Measurements from ENCODE around the gene TBXAS1. TPM values are rescaled to one million over a fixed set of nuclear protein-coding genes. Genes with fewer than 3 reads are reported as not detected.
A peak's percentile ranks its signal among the peaks of the same experiment; 100 is the strongest.

The TBXAS1 gene
- total RNA-seq, 1 donor from 2014 or later, result 65.4 TPM

DNA sequence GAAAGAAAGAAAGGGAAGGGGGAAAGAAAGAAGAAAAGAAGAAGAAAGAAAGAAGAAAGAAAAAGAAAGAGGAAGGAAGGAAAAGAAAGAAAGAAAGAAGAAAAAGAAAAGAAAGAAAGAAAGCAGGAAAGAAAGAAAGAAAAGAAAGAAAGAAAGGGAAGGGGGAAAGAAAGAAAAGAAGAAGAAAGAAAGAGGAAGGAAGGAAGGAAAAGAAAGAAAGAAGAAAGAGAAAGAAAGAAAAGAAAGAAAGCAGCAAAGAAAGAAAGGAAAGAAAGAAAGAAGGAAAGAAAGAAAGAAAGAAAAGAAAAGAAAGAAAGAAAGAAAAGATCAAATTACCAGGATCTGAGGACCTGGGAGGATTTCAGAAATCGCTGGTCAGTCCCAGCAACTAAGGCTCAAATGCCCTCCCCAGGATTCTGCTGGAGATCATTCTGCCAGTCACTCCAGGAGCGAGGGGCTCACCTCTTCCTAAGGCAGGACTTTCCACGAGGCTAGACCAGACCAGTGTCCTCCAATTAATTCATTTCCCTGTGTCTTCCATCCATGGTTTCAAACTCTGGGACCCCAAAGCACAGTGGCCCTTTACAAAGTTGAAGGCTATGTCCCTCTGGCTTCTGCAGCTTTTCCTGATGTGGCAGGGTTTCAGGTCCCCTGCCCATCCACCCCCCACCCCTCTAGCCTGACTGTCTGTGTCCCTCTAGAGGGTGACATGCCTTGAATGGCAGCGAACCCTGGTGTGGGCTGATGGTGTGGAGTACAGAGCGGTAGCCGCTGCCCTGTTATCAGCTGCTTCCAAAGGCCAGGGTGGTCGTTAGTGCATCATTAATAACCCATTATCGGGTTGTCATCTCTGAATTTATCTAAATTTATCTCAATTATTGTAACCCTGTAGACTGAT, 155.8 kb downstream of the TBXAS1 start:
- no peaks in the 10 kb centered on the region for H3K36me3 ChIP-seq
- H3K4me3 ChIP-seq, result no peak overlapping the region
- intact Hi-C loops (cut with DNase I), result no loop called here
- TF ChIP-seq, protein P1, sequence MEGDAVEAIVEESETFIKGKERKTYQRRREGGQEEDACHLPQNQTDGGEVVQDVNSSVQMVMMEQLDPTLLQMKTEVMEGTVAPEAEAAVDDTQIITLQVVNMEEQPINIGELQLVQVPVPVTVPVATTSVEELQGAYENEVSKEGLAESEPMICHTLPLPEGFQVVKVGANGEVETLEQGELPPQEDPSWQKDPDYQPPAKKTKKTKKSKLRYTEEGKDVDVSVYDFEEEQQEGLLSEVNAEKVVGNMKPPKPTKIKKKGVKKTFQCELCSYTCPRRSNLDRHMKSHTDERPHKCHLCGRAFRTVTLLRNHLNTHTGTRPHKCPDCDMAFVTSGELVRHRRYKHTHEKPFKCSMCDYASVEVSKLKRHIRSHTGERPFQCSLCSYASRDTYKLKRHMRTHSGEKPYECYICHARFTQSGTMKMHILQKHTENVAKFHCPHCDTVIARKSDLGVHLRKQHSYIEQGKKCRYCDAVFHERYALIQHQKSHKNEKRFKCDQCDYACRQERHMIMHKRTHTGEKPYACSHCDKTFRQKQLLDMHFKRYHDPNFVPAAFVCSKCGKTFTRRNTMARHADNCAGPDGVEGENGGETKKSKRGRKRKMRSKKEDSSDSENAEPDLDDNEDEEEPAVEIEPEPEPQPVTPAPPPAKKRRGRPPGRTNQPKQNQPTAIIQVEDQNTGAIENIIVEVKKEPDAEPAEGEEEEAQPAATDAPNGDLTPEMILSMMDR (IDR thresholded peaks at IDR 0.05), result no peak
- H3K4me1 ChIP-seq, result no peaks in the 10 kb centered on the region
- no peaks in the 10 kb centered on the region for H3K27me3 ChIP-seq
- ATAC-seq (no peak), DNase-seq (no peak)
- H3K9me3 ChIP-seq, result no peaks in the 10 kb centered on the region
- H3K27ac ChIP-seq, result no peak overlapping the region

DNA sequence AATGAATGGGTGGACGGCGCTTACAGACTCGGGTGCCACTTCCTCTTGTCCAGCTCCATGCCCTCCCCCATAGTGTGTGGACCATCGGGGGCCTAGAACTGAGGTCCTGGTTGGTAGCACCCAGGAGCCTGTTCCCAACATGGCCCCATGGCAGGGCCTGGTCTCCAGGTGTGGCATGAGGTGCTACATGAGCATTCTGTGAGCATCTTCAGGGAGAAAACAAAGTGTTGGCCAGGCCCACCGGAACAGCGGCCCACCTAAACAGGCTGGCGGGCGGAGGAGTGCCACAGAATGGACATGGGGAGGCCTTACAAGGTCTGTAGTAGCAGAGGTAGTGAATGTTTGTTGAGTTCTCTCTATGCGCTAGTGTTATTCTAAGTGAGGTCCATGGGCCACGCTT, 156.7 kb downstream of the TBXAS1 start:
- Histone ChIP-seq H3K4me1 (no peaks in the 10 kb centered on the region), H3K27ac (no peak overlapping the region), H3K36me3 (no peaks in the 10 kb centered on the region), H3K9me3 (no peaks in the 10 kb centered on the region), H3K4me3 (no peak overlapping the region), H3K27me3 (no peaks in the 10 kb centered on the region)
- DNase-seq (peak; percentile 35), ATAC-seq (no peak)
- TF ChIP-seq, protein P1 (IDR thresholded peaks at IDR 0.05), result no peak
- intact Hi-C loops (cut with DNase I), result no loop called here

DNA sequence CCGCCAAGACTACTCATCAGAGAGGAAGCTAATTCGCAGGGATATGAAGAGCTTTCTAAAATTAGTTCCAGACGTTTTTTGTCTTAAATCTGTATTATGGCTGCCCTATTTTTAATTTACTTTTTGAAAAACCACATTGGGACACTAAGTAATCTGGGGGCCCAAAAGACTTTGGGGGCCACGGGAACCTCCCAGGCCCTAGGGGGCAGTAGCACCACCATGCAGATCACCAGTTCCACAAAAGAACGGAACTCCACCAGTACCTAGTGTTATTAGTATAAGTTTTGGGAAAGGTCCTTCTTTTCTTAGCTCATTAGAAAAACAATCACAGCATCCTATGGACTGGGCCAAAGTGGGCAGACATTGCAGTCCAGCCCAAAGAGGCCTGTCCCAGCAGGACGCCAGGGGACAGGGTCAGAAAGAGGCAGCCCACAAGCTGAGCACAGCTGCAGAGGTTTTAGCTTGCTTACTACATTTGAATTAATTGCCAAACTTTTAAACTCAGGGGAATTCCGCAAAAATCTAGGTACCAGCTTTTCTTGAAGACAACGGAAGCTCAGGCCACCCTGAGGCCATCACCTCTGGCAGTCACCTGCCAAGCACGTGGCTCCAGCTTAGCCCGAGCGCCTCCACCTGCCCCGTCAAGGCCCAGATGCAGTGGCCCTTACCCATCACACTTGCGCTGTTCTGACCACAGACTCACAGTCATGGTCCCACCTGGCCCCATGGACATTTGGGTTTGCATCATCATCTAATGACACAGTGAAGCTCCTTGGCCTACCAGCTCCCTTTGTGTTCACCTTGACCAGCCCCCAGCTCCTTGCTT, 158.8 kb downstream of the TBXAS1 start:
- DNase-seq (no peak), ATAC-seq (no peak)
- Histone ChIP-seq H3K4me1 (no peaks in the 10 kb centered on the region), H3K9me3 (no peaks in the 10 kb centered on the region), H3K36me3 (no peaks in the 10 kb centered on the region), H3K27me3 (no peaks in the 10 kb centered on the region), H3K27ac (no peak overlapping the region), H3K4me3 (no peak overlapping the region)
- TF ChIP-seq, protein P1 (IDR thresholded peaks at IDR 0.05), result no peak
- intact Hi-C loops (cut with DNase I), result no loop called here

DNA sequence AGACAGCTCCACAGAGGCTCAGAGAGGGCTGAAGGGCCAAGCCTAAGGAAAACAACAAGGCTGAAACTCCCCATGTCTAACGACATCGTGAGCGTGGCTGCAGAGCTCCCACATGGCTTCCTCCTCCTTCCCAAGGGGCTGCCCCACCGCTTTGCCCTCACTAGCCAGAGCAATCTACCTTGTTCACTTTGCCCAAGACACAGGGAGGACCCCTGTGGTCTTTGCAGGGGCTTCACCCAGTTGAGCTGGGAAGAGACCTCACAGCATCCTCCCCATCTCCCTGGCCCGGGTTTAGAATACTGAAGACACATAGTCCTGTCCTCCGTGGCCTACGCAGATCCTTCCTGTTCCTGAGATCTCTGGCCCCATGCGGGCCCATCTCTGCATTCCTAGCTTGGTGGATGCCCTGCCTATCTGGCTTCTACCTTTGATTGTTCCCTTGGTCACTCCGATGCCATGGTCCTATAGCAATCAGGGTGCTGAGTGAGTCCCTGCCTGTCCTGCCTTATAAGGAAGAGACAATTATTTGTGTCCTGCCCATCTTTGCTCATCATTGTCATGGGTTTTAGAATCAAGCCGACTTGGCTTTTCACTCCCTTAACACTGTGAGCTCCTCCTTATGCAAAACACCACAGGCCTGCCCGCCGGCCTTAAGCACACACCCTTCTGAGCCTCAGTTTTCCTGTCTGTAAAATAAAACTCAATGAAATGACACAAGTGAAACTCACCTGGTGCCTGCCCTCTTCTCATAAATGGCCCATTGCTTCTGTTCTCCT, 160.5 kb downstream of the TBXAS1 start:
- intact Hi-C loops (cut with DNase I), result loop anchor here (10.0 kb wide), 1 partner anchor 205 kb away; no protein-coding TSS in a partner anchor
- H3K27ac ChIP-seq, result no peak overlapping the region
- H3K36me3 ChIP-seq, result no peaks in the 10 kb centered on the region
- H3K27me3 ChIP-seq, result no peaks in the 10 kb centered on the region
- no peaks in the 10 kb centered on the region for H3K9me3 ChIP-seq
- TF ChIP-seq, protein P1 (IDR thresholded peaks at IDR 0.05), result no peak
- no peak overlapping the region for H3K4me3 ChIP-seq
- ATAC-seq, result no peak
- no peak for DNase-seq
- H3K4me1 ChIP-seq, result no peaks in the 10 kb centered on the region

DNA sequence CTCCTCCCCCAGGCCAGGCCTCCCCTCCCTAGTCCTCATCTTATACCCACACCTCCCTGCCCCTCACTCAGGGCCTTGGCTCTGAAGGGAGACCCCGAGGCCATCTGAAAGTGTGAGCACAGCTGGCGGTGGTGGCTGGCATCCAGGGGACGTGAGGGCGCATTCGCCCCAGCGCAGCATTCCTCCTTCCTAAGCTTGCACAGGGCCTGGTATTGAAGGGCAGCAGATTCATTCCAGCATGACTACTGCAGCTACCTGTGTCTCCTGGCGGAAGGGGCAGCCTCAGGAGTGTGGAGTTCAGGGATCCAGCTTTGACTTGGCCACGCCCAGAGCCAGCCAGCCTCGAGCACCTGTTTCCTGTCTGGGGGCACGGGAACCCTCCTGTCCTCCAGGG, 161.1 kb downstream of the TBXAS1 start:
- TF ChIP-seq, protein P1 (IDR thresholded peaks at IDR 0.05), result no peak
- no peaks in the 10 kb centered on the region for H3K4me1 ChIP-seq
- no peaks in the 10 kb centered on the region for H3K36me3 ChIP-seq
- H3K4me3 ChIP-seq, result no peak overlapping the region
- H3K27me3 ChIP-seq, result no peaks in the 10 kb centered on the region
- no peaks in the 10 kb centered on the region for H3K9me3 ChIP-seq
- no peak for ATAC-seq
- intact Hi-C loops (cut with DNase I), result loop anchor here (10.0 kb wide), 1 partner anchor 205 kb away; no protein-coding TSS in a partner anchor
- DNase-seq, result no peak
- no peak overlapping the region for H3K27ac ChIP-seq
